ENCODE measurements around the gene CLCNKA.

DNA sequence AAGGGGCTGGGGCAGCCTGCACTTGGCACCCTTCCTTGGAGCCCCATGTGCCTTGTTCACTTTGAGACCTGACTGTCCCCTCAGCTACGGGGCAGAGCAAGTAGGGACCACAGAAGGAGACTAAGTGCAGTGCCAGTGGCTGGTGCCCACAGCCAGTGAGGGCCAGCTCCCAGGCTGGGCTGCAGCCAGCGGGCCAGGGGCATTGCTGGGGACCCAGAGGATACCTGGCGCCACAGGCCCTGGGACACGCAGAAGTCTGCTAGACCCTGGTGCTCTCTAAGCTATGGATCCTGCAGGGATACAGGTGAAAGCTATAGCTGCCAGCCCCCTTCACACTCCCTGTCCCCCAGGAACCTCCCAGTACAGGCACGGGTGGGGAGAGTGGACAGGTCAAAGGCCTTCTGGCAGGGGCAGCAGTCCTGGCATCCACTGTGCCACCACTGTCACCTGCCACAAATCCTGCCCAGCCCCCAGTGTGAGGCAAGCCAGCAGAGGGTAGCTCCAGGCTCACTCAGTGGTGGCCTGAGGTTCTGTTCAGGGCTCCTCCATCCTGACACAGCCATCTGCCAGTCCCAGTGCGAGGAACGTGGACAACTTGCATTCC, 1.3 kb downstream of the CLCNKA start:
- TF ChIP-seq, protein P1, sequence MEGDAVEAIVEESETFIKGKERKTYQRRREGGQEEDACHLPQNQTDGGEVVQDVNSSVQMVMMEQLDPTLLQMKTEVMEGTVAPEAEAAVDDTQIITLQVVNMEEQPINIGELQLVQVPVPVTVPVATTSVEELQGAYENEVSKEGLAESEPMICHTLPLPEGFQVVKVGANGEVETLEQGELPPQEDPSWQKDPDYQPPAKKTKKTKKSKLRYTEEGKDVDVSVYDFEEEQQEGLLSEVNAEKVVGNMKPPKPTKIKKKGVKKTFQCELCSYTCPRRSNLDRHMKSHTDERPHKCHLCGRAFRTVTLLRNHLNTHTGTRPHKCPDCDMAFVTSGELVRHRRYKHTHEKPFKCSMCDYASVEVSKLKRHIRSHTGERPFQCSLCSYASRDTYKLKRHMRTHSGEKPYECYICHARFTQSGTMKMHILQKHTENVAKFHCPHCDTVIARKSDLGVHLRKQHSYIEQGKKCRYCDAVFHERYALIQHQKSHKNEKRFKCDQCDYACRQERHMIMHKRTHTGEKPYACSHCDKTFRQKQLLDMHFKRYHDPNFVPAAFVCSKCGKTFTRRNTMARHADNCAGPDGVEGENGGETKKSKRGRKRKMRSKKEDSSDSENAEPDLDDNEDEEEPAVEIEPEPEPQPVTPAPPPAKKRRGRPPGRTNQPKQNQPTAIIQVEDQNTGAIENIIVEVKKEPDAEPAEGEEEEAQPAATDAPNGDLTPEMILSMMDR (conservative IDR thresholded peaks at IDR 0.05; ENCODE audit: low read length) = no peak
- TF ChIP-seq EZH2phosphoT487 (IDR thresholded peaks at IDR 0.05; ENCODE audit: borderline replicate concordance, low read depth, low read length) = no peak
